HepG2 (cell line): ENCODE results near the gene GCHFR. TPM values are rescaled to one million over a fixed set of nuclear protein-coding genes. Genes with fewer than 3 reads are reported as not detected.

Experiments used
- BRF2 ChIP-seq: sonication (generic); formaldehyde crosslinking; IDR thresholded peaks from 2 replicates; pipeline ENCODE4 v1.8.1; 2022; ENCODE audit warnings: mild to moderate bottlenecking, missing genetic modification reagents
- FOXC1 ChIP-seq: sonication (generic); formaldehyde crosslinking; IDR thresholded peaks from 2 replicates; pipeline ENCODE4 v1.8.0; 2022; ENCODE audit warnings: mild to moderate bottlenecking, missing genetic modification reagents, borderline replicate concordance
- HES4 ChIP-seq: sonication (generic); formaldehyde crosslinking; IDR thresholded peaks from 2 replicates; pipeline ENCODE4 v1.9.0; 2021; ENCODE audit warnings: mild to moderate bottlenecking, missing genetic modification reagents, borderline replicate concordance
- HNF1A ChIP-seq, 2 experiments: sonication (generic) in 1 of 2; formaldehyde crosslinking in 1 of 2; IDR thresholded peaks; 2 replicates each; pipeline versions ENCODE4 v1.4.0 to v1.6.1; 2016 to 2020; ENCODE audit warnings: borderline replicate concordance in 1 of 2, low read depth in 1 of 2, mild to moderate bottlenecking in 1 of 2, missing genetic modification reagents in 1 of 2
- KLF12 ChIP-seq: sonication (generic); formaldehyde crosslinking; IDR thresholded peaks from 2 replicates; pipeline ENCODE4 v1.4.0; 2020; ENCODE audit warnings: missing genetic modification reagents, borderline replicate concordance
- NFYC ChIP-seq: IDR thresholded peaks from 2 replicates; pipeline ENCODE4 v1.6.1; 2016; ENCODE audit warnings: missing genetic modification reagents, missing compliant biosample characterization
- NR2F6 ChIP-seq, 2 experiments: IDR thresholded peaks; 2 replicates each; pipeline ENCODE4 v1.6.1; 2016; ENCODE audit warnings: antibody characterized with exemption in 1 of 2, mild to moderate bottlenecking in 1 of 2
- PHF8 ChIP-seq: sonication (generic); formaldehyde crosslinking; IDR thresholded peaks from 2 replicates; pipeline ENCODE4 v1.5.0; 2020; ENCODE audit warnings: missing genetic modification reagents
- SMAD1 ChIP-seq: sonication (generic); formaldehyde crosslinking; IDR thresholded peaks from 2 replicates; pipeline ENCODE4 v1.4.0; 2020; ENCODE audit warnings: missing genetic modification reagents, low read depth, mild to moderate bottlenecking, borderline replicate concordance
- TCF12 ChIP-seq, 2 experiments: fragments of 450-650 bp in 1 of 2; sonication (generic) in 1 of 2; formaldehyde crosslinking in 1 of 2; IDR thresholded peaks; 2 replicates each; pipeline versions ENCODE4 v1.6.1 to v1.8.0; 2017 to 2022; ENCODE audit warnings: antibody characterized with exemption in 1 of 2, mild to moderate bottlenecking in 1 of 2, missing genetic modification reagents in 1 of 2, moderate library complexity in 1 of 2
- TFDP1 ChIP-seq: IDR thresholded peaks from 2 replicates; pipeline ENCODE4 v1.6.1; 2016; ENCODE audit warnings: missing compliant biosample characterization, missing genetic modification reagents, borderline replicate concordance
- ZNF580 ChIP-seq: IDR thresholded peaks from 2 replicates; pipeline ENCODE4 v1.6.1; 2016; ENCODE audit warnings: low read depth, borderline replicate concordance
- ZNF615 ChIP-seq: sonication (generic); formaldehyde crosslinking; IDR thresholded peaks from 2 replicates; pipeline ENCODE4 v1.5.0; 2020; ENCODE audit warnings: mild to moderate bottlenecking, missing genetic modification reagents, borderline replicate concordance
- ZNF747 ChIP-seq: sonication (generic); formaldehyde crosslinking; IDR thresholded peaks from 2 replicates; pipeline ENCODE4 v1.8.1; 2023; ENCODE audit warnings: missing genetic modification reagents, mild to moderate bottlenecking, borderline replicate concordance
- polyA plus RNA-seq, 8 experiments: library from polyadenylated mRNA; depleted of rRNA in 3 of 8; stranded (reverse) in 7 of 8; unstranded in 1 of 8; fragments of >200 nt; fragmentation: Illumina TruSeq in 4 of 8; extraction: Trizol in 4 of 8; gene quantifications; 2 replicates each; pipeline versions ENCODE4 v1.2.1 to v1.2.3, GENCODE V29; 2011 to 2016; ENCODE audit warnings: low read depth in 4 of 8, missing spikeins in 1 of 8, mixed read lengths in 1 of 8; ENCODE audit not compliant: insufficient read depth in 1 of 8
- total RNA-seq, 5 experiments: library from RNA; depleted of rRNA; stranded (reverse); fragments of >200 nt; fragmentation: Illumina TruSeq; extraction: Trizol; gene quantifications; 2 replicates each; pipeline ENCODE4 v1.2.3, GENCODE V29; 2016; ENCODE audit warnings: low read depth in 1 of 5

Gene GCHFR
- total and polyA plus RNA-seq, 2 of the 13 experiments (the other 11 are each of a cell fraction or from before 2014, with no cell fraction given): 51.5 to 92.4 TPM

- TF ChIP-seq HNF1A (IDR thresholded peaks at IDR 0.05; ENCODE audit: low read depth) (peak; percentile 28; the same call in 1 of the 2 replicates), HNF1A (CRISPR knock-in tag; IDR thresholded peaks at IDR 0.05; ENCODE audit: borderline replicate concordance) (peak; percentile 54; the same call in 1 of the 2 replicates), BRF2 (CRISPR knock-in tag) (0 out of 2 replicates have a peak, but pooled peaks have one; percentile 42), TCF12 (IDR thresholded peaks at IDR 0.05) (no peak), TCF12 (CRISPR knock-in tag; IDR thresholded peaks at IDR 0.05) (no peak; the same call in 1 of the 2 replicates), TFDP1 (CRISPR knock-in tag) (peak; percentile 78; the same call in 1 of the 2 replicates), ZNF747 (CRISPR knock-in tag) (peak; percentile 53; the same call in 1 of the 2 replicates), SMAD1 (CRISPR knock-in tag) (no peak), PHF8 (CRISPR knock-in tag) (peak; percentile 92), ZNF615 (no peak), FOXC1 (CRISPR knock-in tag) (peak; percentile 81), NFYC (CRISPR knock-in tag) (peak; percentile 56), KLF12 (CRISPR knock-in tag) (peak; percentile 71), NR2F6 (IDR thresholded peaks at IDR 0.05) (no peak), NR2F6 (CRISPR knock-in tag; IDR thresholded peaks at IDR 0.05) (peak; percentile 39; the same call in 1 of the 2 replicates), ZNF580 (CRISPR knock-in tag) (0 out of 2 replicates have a peak, but pooled peaks have one; percentile 33), HES4 (CRISPR knock-in tag) (peak; percentile 93)
Observed at GRCh38 chr15:40807028-40807887, 43.4 kb downstream of the GCHFR start, which contains the start of the genes DNAJC17 and ZFYVE19 (continued).
